ENCODE results near the gene KIAA1217.

DNA sequence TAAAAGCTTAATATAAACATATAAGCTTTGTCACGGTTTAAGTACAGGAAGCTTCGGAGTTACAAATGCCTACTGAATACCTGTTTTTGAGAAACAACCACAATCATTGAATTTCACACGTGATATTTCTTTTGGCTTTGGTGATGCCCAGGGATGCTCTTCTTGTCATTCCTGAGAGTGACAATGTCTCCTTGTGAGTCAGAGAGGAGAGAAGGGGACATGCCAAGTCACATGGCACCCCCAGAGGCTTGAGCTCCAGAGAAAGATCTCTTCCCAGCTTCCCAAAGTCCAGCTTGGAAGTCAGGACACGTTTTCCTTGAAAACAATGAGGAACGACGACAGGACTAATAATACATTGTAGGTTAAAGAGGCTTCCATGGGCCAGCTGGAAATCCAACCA is 272.3 kb downstream of the KIAA1217 start:
- TF ChIP-seq CTCF (tag by site-specific recombination; IDR thresholded peaks at IDR 0.05) (no peak), ZNF335 (tag by site-specific recombination; conservative IDR thresholded peaks at IDR 0.05) (no peak), ELK4 (IDR thresholded peaks at IDR 0.05; ENCODE audit: borderline replicate concordance, low read depth, low read length) (no peak), HIC1 (tag by site-specific recombination; IDR thresholded peaks at IDR 0.05) (no peak), ZNF518A (tag by site-specific recombination; conservative IDR thresholded peaks at IDR 0.05; ENCODE audit: low read depth) (no peak), ZNF274 (IDR thresholded peaks at IDR 0.05; ENCODE audit: low read length) (no peak), ZNF274 (tag by site-specific recombination; IDR thresholded peaks at IDR 0.05; ENCODE audit: borderline replicate concordance) (no peak)
